SK-N-SH (cell line): ENCODE results near the gene RRAD. TPM values are rescaled to one million over a fixed set of nuclear protein-coding genes. Genes with fewer than 3 reads are reported as not detected.

ENCODE experiments used
- CTCF ChIA-PET: fragments of 300-600, 350-600 bp; formaldehyde crosslinking; extraction: SDS; loops from one replicate; lab custom pipeline; 2021; lab: Yijun Ruan, JAX
- POLR2A ChIA-PET: fragments of 350-600 bp; sonication (Branson Sonifier 250); formaldehyde crosslinking; extraction: SDS; loops from one replicate; lab custom pipeline; 2020; ENCODE audit warnings: antibody characterized with exemption, inconsistent platforms; lab: Yijun Ruan, JAX
- DNase-seq: peaks from one replicate; pipeline ENCODE4 v3.0.0; 2012
- H2AFZ ChIP-seq: fragments of 200-600 bp; sonication (generic); 2 replicates; pipeline ENCODE4 v1.8.1; 2016; ENCODE audit warnings: antibody characterized with exemption, mild to moderate bottlenecking, low read depth
- H3F3A ChIP-seq: fragments of 200-600 bp; sonication (generic); replicated peaks from 2 replicates; pipeline ENCODE3; 2016; ENCODE audit warnings: antibody characterized with exemption, mild to moderate bottlenecking; ENCODE audit not compliant: insufficient read depth
- H3K27ac ChIP-seq, 2 experiments: fragments of 200-500 bp in 1 of 2; fragments of 200-600 bp in 1 of 2; sonication (Bioruptor generic) in 1 of 2; sonication (generic), shearing (Covaris generic) in 1 of 2; 2 replicates each; pipeline versions ENCODE4 v1.5.1 to v1.6.1; 2014 to 2016; ENCODE audit warnings: low read depth in 2 of 2, inconsistent platforms in 1 of 2, low read length in 1 of 2, mild to moderate bottlenecking in 1 of 2, mixed read lengths in 1 of 2
- H3K27me3 ChIP-seq: fragments of 200-600 bp; sonication (generic), shearing (Covaris generic); 2 replicates; pipeline ENCODE4 v1.6.1; 2016; ENCODE audit warnings: mixed run types; ENCODE audit not compliant: insufficient read depth
- H3K36me3 ChIP-seq, 2 experiments: fragments of 200-500 bp in 1 of 2; fragments of 200-600 bp in 1 of 2; sonication (Bioruptor generic) in 1 of 2; sonication (generic) in 1 of 2; replicated peaks in 1 of 2; 2 replicates each; pipeline versions ENCODE3 to v1.5.1; 2014 to 2016; ENCODE audit warnings: low read length in 1 of 2, mild to moderate bottlenecking in 1 of 2; ENCODE audit not compliant: insufficient read depth in 2 of 2, control insufficient read depth in 1 of 2
- H3K4me1 ChIP-seq, 2 experiments: fragments of 200-500 bp in 1 of 2; fragments of 200-600 bp in 1 of 2; sonication (Bioruptor generic) in 1 of 2; sonication (generic), shearing (Covaris generic) in 1 of 2; 2 replicates each; pipeline versions ENCODE4 v1.5.1 to v1.6.1; 2014 to 2016; ENCODE audit warnings: low read depth in 1 of 2, low read length in 1 of 2, mixed run types in 1 of 2; ENCODE audit not compliant: insufficient read depth in 2 of 2, control insufficient read depth in 1 of 2
- H3K4me2 ChIP-seq: fragments of 200-600 bp; sonication (generic), shearing (Covaris generic); 2 replicates; pipeline ENCODE4 v1.6.1; 2017; ENCODE audit warnings: mixed run types
- H3K4me3 ChIP-seq, 2 experiments: fragments of 200-500 bp in 1 of 2; fragments of 200-600 bp in 1 of 2; sonication (Bioruptor generic) in 1 of 2; sonication (generic), shearing (Covaris generic) in 1 of 2; 2 replicates each; pipeline versions ENCODE4 v1.5.1 to v1.8.1; 2014 to 2016; ENCODE audit warnings: low read depth in 2 of 2, inconsistent platforms in 1 of 2, low read length in 1 of 2, mild to moderate bottlenecking in 1 of 2, mixed read lengths in 1 of 2, moderate library complexity in 1 of 2
- H3K79me2 ChIP-seq: fragments of 200-600 bp; sonication (generic); 2 replicates; pipeline ENCODE4 v1.8.1; 2017; ENCODE audit warnings: mild to moderate bottlenecking; ENCODE audit not compliant: insufficient read depth
- H3K9ac ChIP-seq: fragments of 200-600 bp; sonication (generic); 2 replicates; pipeline ENCODE4 v1.6.1; 2017; ENCODE audit warnings: mixed run types
- H3K9me2 ChIP-seq: fragments of 200-600 bp; sonication (generic); 2 replicates; pipeline ENCODE4 v1.6.1; 2017; ENCODE audit warnings: mixed run types
- H3K9me3 ChIP-seq: fragments of 200-600 bp; sonication (generic); 2 replicates; pipeline ENCODE4 v1.6.1; 2017; ENCODE audit warnings: mixed run types, mild to moderate bottlenecking, moderate library complexity
- H4K20me1 ChIP-seq: fragments of 200-600 bp; sonication (generic); 2 replicates; pipeline ENCODE4 v1.6.1; 2017; ENCODE audit warnings: mild to moderate bottlenecking, mixed run types; ENCODE audit not compliant: insufficient read depth
- CHD2 ChIP-seq: fragments of 150-350 bp; IDR thresholded peaks from 2 replicates; pipeline ENCODE4 v1.6.1; 2018; ENCODE audit warnings: low read length; ENCODE audit not compliant: partially characterized antibody
- EP300 ChIP-seq, 2 experiments: IDR thresholded peaks; 2 replicates each; pipeline versions ENCODE4 v1.4.0 to v1.6.1; 2012; ENCODE audit warnings: borderline replicate concordance in 1 of 2, low read depth in 1 of 2, low read length in 1 of 2
- IRF3 ChIP-seq: fragments of 150-350 bp; IDR thresholded peaks from 2 replicates; pipeline ENCODE4 v1.6.1; 2016; ENCODE audit warnings: mild to moderate bottlenecking, low read depth, low read length
- JUND ChIP-seq: IDR thresholded peaks from 2 replicates; pipeline ENCODE4 v1.4.0; 2012
- MEF2A ChIP-seq: IDR thresholded peaks from 2 replicates; pipeline ENCODE4 v1.4.0; 2012; ENCODE audit warnings: low read depth, borderline replicate concordance
- MXI1 ChIP-seq: IDR thresholded peaks from 2 replicates; pipeline ENCODE4 v1.6.1; 2012; ENCODE audit warnings: mild to moderate bottlenecking, low read depth, low read length, improper control_type of control experiment
- NFIC ChIP-seq: IDR thresholded peaks from 2 replicates; pipeline ENCODE4 v1.4.0; 2012; ENCODE audit warnings: borderline replicate concordance
- POLR2AphosphoS5 ChIP-seq: IDR thresholded peaks from 2 replicates; pipeline ENCODE4 v1.6.1; 2012; ENCODE audit warnings: low read depth, low read length
- RFX5 ChIP-seq: IDR thresholded peaks from 2 replicates; pipeline ENCODE4 v1.6.1; 2012; ENCODE audit warnings: mild to moderate bottlenecking, improper control_type of control experiment, low read length
- SIN3A ChIP-seq: IDR thresholded peaks from 2 replicates; pipeline ENCODE4 v1.6.1; 2012; ENCODE audit warnings: low read depth, mild to moderate bottlenecking, low read length, moderate library complexity, borderline replicate concordance
- TAF1 ChIP-seq: IDR thresholded peaks from 2 replicates; pipeline ENCODE4 v1.6.1; 2012; ENCODE audit warnings: low read depth, mild to moderate bottlenecking, low read length, moderate library complexity, borderline replicate concordance
- WGBS: methylation state at CpG from one replicate; pipeline ENCODE4 v1.1.6; 2017; ENCODE audit warnings: low lambda C conversion rate; 5-methylcytosine and 5-hydroxymethylcytosine counted together
- polyA plus RNA-seq, 3 experiments: library from polyadenylated mRNA; depleted of rRNA; stranded (reverse); fragments of >200 nt; gene quantifications; 2 replicates each; pipeline ENCODE4 v1.2.3, GENCODE V29; 2012
- TF ChIP-seq, protein P1 (sequence below): IDR thresholded peaks from 2 replicates; pipeline ENCODE4 v1.6.1; 2012; ENCODE audit warnings: mild to moderate bottlenecking, low read depth, low read length, moderate library complexity

The RRAD gene
- polyA plus RNA-seq, 1 of the 3 experiments (the other 2 are of a cell fraction), result 9.3 TPM

GRCh38 chr16:66942981-66943380, 17.6 kb upstream of the RRAD start (continued):
- no peak for TF ChIP-seq MXI1
- no peak for TF ChIP-seq SIN3A
- no peak for TF ChIP-seq EP300 (IDR thresholded peaks at IDR 0.05; ENCODE audit: borderline replicate concordance in 1 of 2, low read depth in 1 of 2, low read length in 1 of 2)
- TF ChIP-seq, protein P1, sequence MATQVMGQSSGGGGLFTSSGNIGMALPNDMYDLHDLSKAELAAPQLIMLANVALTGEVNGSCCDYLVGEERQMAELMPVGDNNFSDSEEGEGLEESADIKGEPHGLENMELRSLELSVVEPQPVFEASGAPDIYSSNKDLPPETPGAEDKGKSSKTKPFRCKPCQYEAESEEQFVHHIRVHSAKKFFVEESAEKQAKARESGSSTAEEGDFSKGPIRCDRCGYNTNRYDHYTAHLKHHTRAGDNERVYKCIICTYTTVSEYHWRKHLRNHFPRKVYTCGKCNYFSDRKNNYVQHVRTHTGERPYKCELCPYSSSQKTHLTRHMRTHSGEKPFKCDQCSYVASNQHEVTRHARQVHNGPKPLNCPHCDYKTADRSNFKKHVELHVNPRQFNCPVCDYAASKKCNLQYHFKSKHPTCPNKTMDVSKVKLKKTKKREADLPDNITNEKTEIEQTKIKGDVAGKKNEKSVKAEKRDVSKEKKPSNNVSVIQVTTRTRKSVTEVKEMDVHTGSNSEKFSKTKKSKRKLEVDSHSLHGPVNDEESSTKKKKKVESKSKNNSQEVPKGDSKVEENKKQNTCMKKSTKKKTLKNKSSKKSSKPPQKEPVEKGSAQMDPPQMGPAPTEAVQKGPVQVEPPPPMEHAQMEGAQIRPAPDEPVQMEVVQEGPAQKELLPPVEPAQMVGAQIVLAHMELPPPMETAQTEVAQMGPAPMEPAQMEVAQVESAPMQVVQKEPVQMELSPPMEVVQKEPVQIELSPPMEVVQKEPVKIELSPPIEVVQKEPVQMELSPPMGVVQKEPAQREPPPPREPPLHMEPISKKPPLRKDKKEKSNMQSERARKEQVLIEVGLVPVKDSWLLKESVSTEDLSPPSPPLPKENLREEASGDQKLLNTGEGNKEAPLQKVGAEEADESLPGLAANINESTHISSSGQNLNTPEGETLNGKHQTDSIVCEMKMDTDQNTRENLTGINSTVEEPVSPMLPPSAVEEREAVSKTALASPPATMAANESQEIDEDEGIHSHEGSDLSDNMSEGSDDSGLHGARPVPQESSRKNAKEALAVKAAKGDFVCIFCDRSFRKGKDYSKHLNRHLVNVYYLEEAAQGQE, result no peak
- TF ChIP-seq RFX5, result no peak

DNA sequence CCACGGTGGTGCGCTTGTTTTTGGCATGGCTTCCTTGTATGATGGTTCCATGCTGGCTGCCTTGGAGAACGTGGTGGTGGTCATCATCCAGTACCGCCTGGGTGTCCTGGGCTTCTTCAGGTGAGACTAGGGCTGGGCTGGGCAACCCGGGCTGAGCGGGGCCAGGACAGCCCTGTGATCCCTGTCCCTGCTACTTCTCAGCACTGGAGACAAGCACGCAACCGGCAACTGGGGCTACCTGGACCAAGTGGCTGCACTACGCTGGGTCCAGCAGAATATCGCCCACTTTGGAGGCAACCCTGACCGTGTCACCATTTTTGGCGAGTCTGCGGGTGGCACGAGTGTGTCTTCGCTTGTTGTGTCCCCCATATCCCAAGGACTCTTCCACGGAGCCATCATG, 14.9 kb upstream of the RRAD start:
- Histone ChIP-seq H3K4me2 (no peak overlapping the region), H3K27me3 (no peaks in the 10 kb centered on the region), H3K9me3 (no peaks in the 10 kb centered on the region), H3K4me3 (no peak overlapping the region), H3K36me3 (peaks cover 24 to 58% of the 10 kb centered on the region in 2 experiments), H3K9me2 (no peaks in the 10 kb centered on the region), H4K20me1 (peaks cover 24% of the 10 kb centered on the region), H3K9ac (no peak overlapping the region), H3K79me2 (peaks cover 33% of the 10 kb centered on the region), H3F3A (peaks cover 5% of the 10 kb centered on the region), H2AFZ (no peak overlapping the region), H3K27ac (no peak overlapping the region), H3K4me1 (peaks cover 0 to 11% of the 10 kb centered on the region in 2 experiments; a peak in 1 of 4 replicates)
- POLR2A ChIA-PET, result no interaction called here
- CTCF ChIA-PET, result interaction anchor here (1.0 to 3.9 kb wide), 2 partner anchors 12 to 45 kb away, joined by 3 to 20 read pairs; no protein-coding TSS in a partner anchor
- no peak for TF ChIP-seq MEF2A
- TF ChIP-seq CHD2, result no peak
- TF ChIP-seq NFIC, result no peak
- no peak for TF ChIP-seq IRF3
- TF ChIP-seq POLR2AphosphoS5, result no peak
- TF ChIP-seq JUND, result no peak
- TF ChIP-seq MXI1, result no peak
- TF ChIP-seq TAF1, result no peak
- no peak for DNase-seq
- WGBS, result 95% methylated on average over 10 of the region's 16 CpGs
